DND-41 (cell line): ENCODE data around the gene COPZ1.

Source experiments
- ATAC-seq: fragments of 200-7000 bp; cut with Tn5 transposase; 3 replicates; pipeline ENCODE4 v1.9.1; 2021; ENCODE audit warnings: low read depth; ENCODE audit not compliant: insufficient read depth
- DNase-seq: peaks from one replicate; pipeline ENCODE4 v3.0.0-alpha.2; 2020
- H2AFZ ChIP-seq: 2 replicates; pipeline ENCODE4 v1.6.0; 2012; ENCODE audit warnings: low read depth, low read length
- H3K27ac ChIP-seq: 2 replicates; pipeline ENCODE4 v1.5.1; 2012; ENCODE audit warnings: low read length, inconsistent platforms
- H3K27me3 ChIP-seq: fragments of 200-600 bp; sonication (generic); 2 replicates; pipeline ENCODE4 v1.6.0; 2012; ENCODE audit warnings: low read length, mild to moderate bottlenecking, inconsistent platforms; ENCODE audit not compliant: insufficient read depth, poor library complexity
- H3K36me3 ChIP-seq: 2 replicates; pipeline ENCODE4 v1.5.1; 2012; ENCODE audit warnings: low read length, inconsistent platforms; ENCODE audit not compliant: insufficient read depth
- H3K4me1 ChIP-seq: 2 replicates; pipeline ENCODE4 v1.5.1; 2012; ENCODE audit warnings: mild to moderate bottlenecking, low read length; ENCODE audit not compliant: insufficient read depth
- H3K4me2 ChIP-seq: 2 replicates; pipeline ENCODE4 v1.6.0; 2012; ENCODE audit warnings: mild to moderate bottlenecking, moderate library complexity, low read length, inconsistent platforms; ENCODE audit not compliant: insufficient read depth
- H3K4me3 ChIP-seq, 2 experiments: fragments of 200-600 bp in 1 of 2; shearing (Covaris generic) in 1 of 2; 2 replicates each; pipeline ENCODE4 v1.5.1; 2012 to 2016; ENCODE audit warnings: inconsistent platforms in 2 of 2, low read length in 2 of 2, mild to moderate bottlenecking in 2 of 2, low read depth in 1 of 2, moderate library complexity in 1 of 2
- H3K79me2 ChIP-seq: 2 replicates; pipeline ENCODE4 v1.6.0; 2012; ENCODE audit warnings: low read length, inconsistent platforms; ENCODE audit not compliant: insufficient read depth
- H3K9ac ChIP-seq: 2 replicates; pipeline ENCODE4 v1.6.0; 2012; ENCODE audit warnings: low read depth, mild to moderate bottlenecking, inconsistent platforms, low read length, moderate library complexity
- H3K9me3 ChIP-seq: 2 replicates; pipeline ENCODE4 v1.5.1; 2012; ENCODE audit warnings: low read length, moderate library complexity, mild to moderate bottlenecking, inconsistent platforms; ENCODE audit not compliant: insufficient read depth, severe bottlenecking
- H4K20me1 ChIP-seq: 2 replicates; pipeline ENCODE4 v1.6.0; 2012; ENCODE audit warnings: low read length; ENCODE audit not compliant: insufficient read depth
- EZH2 ChIP-seq: IDR thresholded peaks from 3 replicates; pipeline ENCODE4 v1.6.1; 2012; ENCODE audit warnings: borderline replicate concordance, low read depth, mild to moderate bottlenecking, moderate library complexity, low read length, inconsistent platforms; ENCODE audit not compliant: severe bottlenecking
- TF ChIP-seq, protein P1 (sequence below): IDR thresholded peaks from 2 replicates; pipeline ENCODE4 v1.5.1; 2012; ENCODE audit warnings: borderline replicate concordance, low read length, moderate library complexity, mild to moderate bottlenecking; ENCODE audit not compliant: poor library complexity, severe bottlenecking; ENCODE audit errors: extremely low read depth

Gene COPZ1

DNA sequence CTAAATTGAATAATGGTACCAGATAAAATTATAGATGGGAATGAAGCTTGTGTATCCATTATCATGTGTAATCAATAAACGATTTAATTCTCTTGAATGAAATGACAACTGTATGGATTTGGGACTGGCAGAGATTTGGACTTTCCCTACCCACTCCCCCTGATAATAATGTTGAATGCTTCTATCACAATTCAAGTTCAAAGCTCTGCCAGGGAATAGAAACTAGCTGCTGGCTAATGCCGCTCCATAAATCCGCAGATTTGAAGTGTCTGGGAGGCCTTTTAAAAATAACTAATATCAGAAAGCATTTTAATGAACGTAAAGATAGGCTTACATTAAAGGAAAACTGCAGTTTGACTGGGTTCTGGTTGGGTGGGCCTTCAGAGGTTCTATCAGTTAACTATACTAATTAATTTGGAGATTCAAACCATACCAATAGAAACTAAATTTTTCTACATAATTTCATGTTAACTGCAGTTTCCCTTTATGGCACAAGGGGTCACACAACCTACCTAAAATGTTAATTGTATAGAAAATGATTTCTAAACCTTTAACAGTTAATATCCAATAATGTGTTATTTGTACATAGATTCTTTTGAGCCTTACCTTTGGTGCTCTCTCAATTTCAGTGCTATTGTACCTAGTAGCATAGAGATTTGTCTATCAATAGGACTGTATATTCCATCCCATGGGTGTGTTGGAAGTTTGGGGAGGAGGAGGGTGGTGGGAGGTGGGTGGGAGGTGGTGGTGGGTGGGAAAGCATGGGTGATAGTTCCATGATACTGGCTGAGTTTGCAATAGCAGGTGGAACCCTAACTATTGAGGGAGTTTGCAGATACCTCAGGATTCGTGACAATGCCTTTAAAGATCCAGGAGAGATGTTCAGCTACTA is 39.5 kb upstream of the COPZ1 start:
- TF ChIP-seq, protein P1, sequence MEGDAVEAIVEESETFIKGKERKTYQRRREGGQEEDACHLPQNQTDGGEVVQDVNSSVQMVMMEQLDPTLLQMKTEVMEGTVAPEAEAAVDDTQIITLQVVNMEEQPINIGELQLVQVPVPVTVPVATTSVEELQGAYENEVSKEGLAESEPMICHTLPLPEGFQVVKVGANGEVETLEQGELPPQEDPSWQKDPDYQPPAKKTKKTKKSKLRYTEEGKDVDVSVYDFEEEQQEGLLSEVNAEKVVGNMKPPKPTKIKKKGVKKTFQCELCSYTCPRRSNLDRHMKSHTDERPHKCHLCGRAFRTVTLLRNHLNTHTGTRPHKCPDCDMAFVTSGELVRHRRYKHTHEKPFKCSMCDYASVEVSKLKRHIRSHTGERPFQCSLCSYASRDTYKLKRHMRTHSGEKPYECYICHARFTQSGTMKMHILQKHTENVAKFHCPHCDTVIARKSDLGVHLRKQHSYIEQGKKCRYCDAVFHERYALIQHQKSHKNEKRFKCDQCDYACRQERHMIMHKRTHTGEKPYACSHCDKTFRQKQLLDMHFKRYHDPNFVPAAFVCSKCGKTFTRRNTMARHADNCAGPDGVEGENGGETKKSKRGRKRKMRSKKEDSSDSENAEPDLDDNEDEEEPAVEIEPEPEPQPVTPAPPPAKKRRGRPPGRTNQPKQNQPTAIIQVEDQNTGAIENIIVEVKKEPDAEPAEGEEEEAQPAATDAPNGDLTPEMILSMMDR, result peak; percentile 53
- TF ChIP-seq EZH2, result no peak
- Histone ChIP-seq H3K4me2 (peak overlapping the region; percentile 43), H3K27me3 (no peaks in the 10 kb centered on the region), H3K4me1 (peaks cover 32% of the 10 kb centered on the region), H4K20me1 (peaks cover 64% of the 10 kb centered on the region), H3K4me3 (0 out of 4 replicates have a peak overlapping the region, but pooled peaks of 1 of the 2 experiments have one; percentile 1), H3K27ac (no peak overlapping the region), H2AFZ (no peak overlapping the region), H3K36me3 (peaks cover 75% of the 10 kb centered on the region), H3K79me2 (peaks cover 51% of the 10 kb centered on the region), H3K9me3 (no peaks in the 10 kb centered on the region), H3K9ac (no peak overlapping the region)
- no peak for DNase-seq
- ATAC-seq, result no peak

DNA sequence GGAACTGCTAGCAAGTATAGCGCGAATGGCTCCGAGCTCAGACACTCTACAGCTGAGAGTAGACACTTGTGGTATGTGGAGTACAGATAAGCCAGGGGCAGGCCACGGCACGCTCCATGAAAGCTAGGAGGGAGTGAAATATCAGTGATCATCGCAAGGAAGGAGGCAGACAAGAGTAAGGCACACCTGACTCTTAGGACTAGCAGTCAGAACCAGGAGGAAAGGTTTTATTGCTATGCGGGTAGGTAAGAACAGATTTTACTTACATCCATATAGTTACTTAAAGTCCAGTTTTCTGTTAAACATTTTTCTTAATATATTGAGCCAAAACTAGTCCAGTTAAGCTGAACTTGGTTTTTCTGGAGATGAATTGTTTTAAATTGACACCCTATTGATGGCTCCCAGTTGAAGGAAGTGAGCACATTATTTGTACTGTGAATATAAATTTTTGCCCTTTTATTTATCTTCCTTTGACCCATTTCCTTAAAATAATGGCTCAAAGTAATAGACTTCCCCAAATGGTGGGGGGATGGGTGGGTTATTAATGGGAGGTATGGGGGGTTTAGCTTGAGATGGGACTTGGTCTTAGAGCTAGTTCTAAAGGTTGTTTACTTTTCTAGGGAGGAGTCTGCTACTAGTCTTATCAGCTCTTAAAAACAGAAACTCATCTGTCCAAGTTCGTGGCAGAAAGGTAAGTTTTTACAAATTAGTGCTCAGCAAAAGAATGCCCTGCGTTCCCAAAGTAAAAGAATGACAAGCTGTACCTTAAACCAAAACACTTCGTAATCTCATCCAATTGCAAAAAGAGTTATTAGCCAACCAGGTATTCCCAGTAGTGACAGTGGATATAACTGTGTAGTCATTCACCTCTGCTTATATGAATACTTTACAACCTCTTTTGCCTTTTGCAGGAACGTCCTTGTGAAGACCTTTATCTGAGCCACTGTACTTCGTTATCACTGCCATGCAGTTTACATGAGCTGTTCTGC is 38.6 kb upstream of the COPZ1 start:
- H3K9ac ChIP-seq, result no peak overlapping the region
- ATAC-seq (peak; percentile 13; the same call in 1 of the 3 replicates), DNase-seq (peak; percentile 26)
- no peak overlapping the region for H2AFZ ChIP-seq
- H3K79me2 ChIP-seq, result peaks cover 43% of the 10 kb centered on the region
- H4K20me1 ChIP-seq, result peaks cover 59% of the 10 kb centered on the region
- peaks cover 69% of the 10 kb centered on the region for H3K36me3 ChIP-seq
- H3K4me1 ChIP-seq, result peaks cover 32% of the 10 kb centered on the region
- H3K27ac ChIP-seq, result no peak overlapping the region; the same call in 1 of the 2 replicates
- no peak overlapping the region for H3K4me3 ChIP-seq
- TF ChIP-seq, protein P1, result no peak
- TF ChIP-seq EZH2, result no peak
- no peaks in the 10 kb centered on the region for H3K9me3 ChIP-seq
- peak overlapping the region; percentile 43; the same call in 1 of the 2 replicates for H3K4me2 ChIP-seq
- H3K27me3 ChIP-seq, result no peaks in the 10 kb centered on the region

GRCh38 chr12:54287261-54288157 is 37.4 kb upstream of the COPZ1 start:
- H3K27me3 ChIP-seq, result no peaks in the 10 kb centered on the region
- H4K20me1 ChIP-seq, result peaks cover 47% of the 10 kb centered on the region
- TF ChIP-seq EZH2, result no peak
- TF ChIP-seq, protein P1, result no peak
- no peak overlapping the region for H3K27ac ChIP-seq
- no peak overlapping the region for H3K9ac ChIP-seq
- H3K4me1 ChIP-seq, result peaks cover 22% of the 10 kb centered on the region
- no peak overlapping the region for H2AFZ ChIP-seq
- no peak overlapping the region for H3K4me2 ChIP-seq
- ATAC-seq (peak; percentile 10; the same call in 2 of the 3 replicates), DNase-seq (no peak)
- peaks cover 57% of the 10 kb centered on the region for H3K36me3 ChIP-seq
- no peak overlapping the region for H3K4me3 ChIP-seq
- H3K9me3 ChIP-seq, result no peaks in the 10 kb centered on the region
- peaks cover 31% of the 10 kb centered on the region for H3K79me2 ChIP-seq
